HepG2 (cell line): ENCODE data around the gene PLSCR3. TPM values are rescaled to one million over a fixed set of nuclear protein-coding genes. Genes with fewer than 3 reads are reported as not detected.
A peak's percentile ranks its signal among the peaks of the same experiment; 100 is the strongest.

Source experiments
- ARHGAP35 ChIP-seq: sonication (generic); formaldehyde crosslinking; IDR thresholded peaks from 2 replicates; pipeline ENCODE4 v1.9.0; 2022; ENCODE audit warnings: mild to moderate bottlenecking, inconsistent platforms, moderate library complexity, missing genetic modification reagents, borderline replicate concordance
- HES4 ChIP-seq: sonication (generic); formaldehyde crosslinking; IDR thresholded peaks from 2 replicates; pipeline ENCODE4 v1.9.0; 2021; ENCODE audit warnings: mild to moderate bottlenecking, missing genetic modification reagents, borderline replicate concordance
- HNRNPLL ChIP-seq: fragments of 200-400 bp; formaldehyde crosslinking; IDR thresholded peaks from 2 replicates; pipeline ENCODE4 v1.6.1; 2017; ENCODE audit warnings: mild to moderate bottlenecking, low read depth, low read length; ENCODE audit not compliant: poor library complexity, severe bottlenecking
- KLF6 ChIP-seq: IDR thresholded peaks from 2 replicates; pipeline ENCODE4 v1.8.0; 2016; ENCODE audit warnings: missing biosample characterization, missing genetic modification reagents
- RCOR2 ChIP-seq: IDR thresholded peaks from 2 replicates; pipeline ENCODE4 v1.6.1; 2016; ENCODE audit warnings: missing biosample characterization, missing genetic modification reagents
- SNAI1 ChIP-seq: sonication (generic); formaldehyde crosslinking; IDR thresholded peaks from 2 replicates; pipeline ENCODE4 v1.5.0; 2020; ENCODE audit warnings: mild to moderate bottlenecking, missing genetic modification reagents, borderline replicate concordance
- SOX13 ChIP-seq, 3 experiments: fragments of 450-650 bp in 1 of 3; sonication (generic) in 1 of 3; formaldehyde crosslinking in 1 of 3; IDR thresholded peaks in 2 of 3; conservative IDR thresholded peaks in 1 of 3; 2 replicates each; pipeline versions ENCODE4 v1.5.0 to v1.6.1; 2016 to 2020; ENCODE audit warnings: antibody characterized with exemption in 1 of 3, mild to moderate bottlenecking in 1 of 3, missing compliant biosample characterization in 1 of 3, missing genetic modification reagents in 1 of 3, moderate library complexity in 1 of 3
- SP1 ChIP-seq, 2 experiments: fragments of 450-650 bp in 1 of 2; sonication (generic) in 1 of 2; formaldehyde crosslinking in 1 of 2; IDR thresholded peaks; 2 replicates each; pipeline versions ENCODE4 v1.4.0 to v1.6.1; 2016 to 2020; ENCODE audit warnings: missing genetic modification reagents in 1 of 2
- SRSF4 ChIP-seq: fragments of 200-400 bp; formaldehyde crosslinking; IDR thresholded peaks from one replicate; pipeline ENCODE4 v1.6.1; 2018; ENCODE audit warnings: mild to moderate bottlenecking, low read depth, low read length, moderate library complexity; ENCODE audit not compliant: poor library complexity, severe bottlenecking
- SRY ChIP-seq: sonication (generic); formaldehyde crosslinking; IDR thresholded peaks from 2 replicates; pipeline ENCODE4 v1.8.0; 2022; ENCODE audit warnings: mild to moderate bottlenecking, missing genetic modification reagents
- TRIM24 ChIP-seq: sonication (generic); formaldehyde crosslinking; IDR thresholded peaks from 2 replicates; pipeline ENCODE4 v1.8.0; 2022; ENCODE audit warnings: mild to moderate bottlenecking, missing genetic modification reagents
- UBTF ChIP-seq: sonication (generic); formaldehyde crosslinking; IDR thresholded peaks from 2 replicates; pipeline ENCODE4 v1.4.0; 2020; ENCODE audit warnings: mild to moderate bottlenecking, missing genetic modification reagents
- ZNF180 ChIP-seq: sonication (generic); formaldehyde crosslinking; IDR thresholded peaks from 2 replicates; pipeline ENCODE4 v1.4.0; 2020; ENCODE audit warnings: low read depth, missing genetic modification reagents, borderline replicate concordance
- ZNF260 ChIP-seq: sonication (generic); formaldehyde crosslinking; IDR thresholded peaks from 2 replicates; pipeline ENCODE4 v1.4.0; 2020; ENCODE audit warnings: missing genetic modification reagents, low read depth, mild to moderate bottlenecking, borderline replicate concordance
- ZNF343 ChIP-seq: sonication (generic); formaldehyde crosslinking; IDR thresholded peaks from 2 replicates; pipeline ENCODE4 v1.4.0; 2020; ENCODE audit warnings: mild to moderate bottlenecking, missing genetic modification reagents
- ZNF383 ChIP-seq: sonication (generic); formaldehyde crosslinking; IDR thresholded peaks from 2 replicates; pipeline ENCODE4 v1.4.0; 2020; ENCODE audit warnings: missing genetic modification reagents, mild to moderate bottlenecking, borderline replicate concordance
- ZNF552 ChIP-seq: sonication (generic); formaldehyde crosslinking; IDR thresholded peaks from 2 replicates; pipeline ENCODE4 v1.9.0; 2022; ENCODE audit warnings: missing genetic modification reagents, mild to moderate bottlenecking, borderline replicate concordance
- ZNF615 ChIP-seq: sonication (generic); formaldehyde crosslinking; IDR thresholded peaks from 2 replicates; pipeline ENCODE4 v1.5.0; 2020; ENCODE audit warnings: mild to moderate bottlenecking, missing genetic modification reagents, borderline replicate concordance
- ZNF703 ChIP-seq: sonication (generic); formaldehyde crosslinking; IDR thresholded peaks from 2 replicates; pipeline ENCODE4 v1.5.1; 2020; ENCODE audit warnings: missing genetic modification reagents, mild to moderate bottlenecking, moderate library complexity, borderline replicate concordance
- ZNF761 ChIP-seq: sonication (generic); formaldehyde crosslinking; conservative IDR thresholded peaks from 2 replicates; pipeline ENCODE4 v1.4.0; 2020; ENCODE audit warnings: mild to moderate bottlenecking, missing genetic modification reagents
- ZNF777 ChIP-seq: sonication (generic); formaldehyde crosslinking; IDR thresholded peaks from 2 replicates; pipeline ENCODE4 v1.4.0; 2020; ENCODE audit warnings: missing genetic modification reagents
- polyA plus RNA-seq, 8 experiments: library from polyadenylated mRNA; depleted of rRNA in 3 of 8; stranded (reverse) in 7 of 8; unstranded in 1 of 8; fragments of >200 nt; fragmentation: Illumina TruSeq in 4 of 8; extraction: Trizol in 4 of 8; gene quantifications; 2 replicates each; pipeline versions ENCODE4 v1.2.1 to v1.2.3, GENCODE V29; 2011 to 2016; ENCODE audit warnings: low read depth in 4 of 8, missing spikeins in 1 of 8, mixed read lengths in 1 of 8; ENCODE audit not compliant: insufficient read depth in 1 of 8
- total RNA-seq, 5 experiments: library from RNA; depleted of rRNA; stranded (reverse); fragments of >200 nt; fragmentation: Illumina TruSeq; extraction: Trizol; gene quantifications; 2 replicates each; pipeline ENCODE4 v1.2.3, GENCODE V29; 2016; ENCODE audit warnings: low read depth in 1 of 5
- TF ChIP-seq, protein P1 (sequence below): sonication (generic); formaldehyde crosslinking; IDR thresholded peaks from 2 replicates; pipeline ENCODE4 v1.5.1; 2020; ENCODE audit warnings: mild to moderate bottlenecking, missing genetic modification reagents, moderate library complexity
- TF ChIP-seq, protein P2 (sequence below): sonication (generic); formaldehyde crosslinking; IDR thresholded peaks from 2 replicates; pipeline ENCODE4 v1.9.0; 2021; ENCODE audit warnings: missing genetic modification reagents, mild to moderate bottlenecking, borderline replicate concordance

PLSCR3 gene
- total and polyA plus RNA-seq, 2 of the 13 experiments (the other 11 are each of a cell fraction or from before 2014, with no cell fraction given): 5.6 to 6.2 TPM

DNA sequence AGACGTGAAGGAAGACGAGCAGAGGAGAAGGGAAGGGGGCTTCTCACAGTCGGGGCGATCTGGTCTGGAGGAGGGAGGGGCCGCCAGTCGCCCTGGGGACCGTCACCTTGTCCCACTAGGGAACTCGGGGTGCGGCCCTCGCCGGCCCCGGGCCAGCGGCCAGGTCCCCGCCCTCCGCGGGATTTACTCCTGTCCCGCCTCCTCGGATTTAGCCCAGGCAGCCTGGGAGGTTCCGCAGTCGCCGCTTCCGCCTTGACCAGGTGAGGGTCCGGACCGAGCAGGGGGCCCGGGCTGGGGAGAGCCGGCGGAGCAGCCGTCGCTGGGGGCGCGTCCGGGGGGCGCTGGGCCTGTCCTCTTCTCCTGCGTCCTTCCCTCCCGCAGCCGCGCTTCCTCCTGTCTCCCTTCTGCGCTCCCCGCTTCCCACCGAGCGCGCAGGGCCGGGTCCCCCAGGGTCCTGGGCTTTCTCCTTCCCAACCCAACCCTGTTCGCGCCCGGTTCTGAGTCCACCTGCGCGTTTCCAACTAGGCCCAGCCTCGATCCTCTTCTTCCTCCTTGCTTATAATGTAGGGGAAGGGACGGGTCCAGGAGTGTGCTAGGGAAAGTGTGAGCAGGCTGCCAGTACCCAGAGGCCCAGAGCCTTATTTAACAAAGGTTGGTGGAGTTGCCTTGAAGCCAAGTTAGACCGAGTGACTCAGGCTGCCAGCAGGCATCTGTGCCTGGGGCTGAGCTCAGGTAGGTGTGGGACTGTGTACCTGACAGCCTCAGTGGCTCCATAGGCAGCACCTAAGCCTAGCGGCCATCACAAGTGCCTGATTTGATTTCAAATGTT is 13.3 kb downstream of the PLSCR3 start, which contains the start of gene TNK1 (continued):
- peak; percentile 32; the same call in 1 of the 2 replicates for TF ChIP-seq UBTF (CRISPR knock-in tag)
- peak; percentile 56 for TF ChIP-seq HNRNPLL
- no peak for TF ChIP-seq TRIM24 (CRISPR knock-in tag)
- TF ChIP-seq, protein P1, sequence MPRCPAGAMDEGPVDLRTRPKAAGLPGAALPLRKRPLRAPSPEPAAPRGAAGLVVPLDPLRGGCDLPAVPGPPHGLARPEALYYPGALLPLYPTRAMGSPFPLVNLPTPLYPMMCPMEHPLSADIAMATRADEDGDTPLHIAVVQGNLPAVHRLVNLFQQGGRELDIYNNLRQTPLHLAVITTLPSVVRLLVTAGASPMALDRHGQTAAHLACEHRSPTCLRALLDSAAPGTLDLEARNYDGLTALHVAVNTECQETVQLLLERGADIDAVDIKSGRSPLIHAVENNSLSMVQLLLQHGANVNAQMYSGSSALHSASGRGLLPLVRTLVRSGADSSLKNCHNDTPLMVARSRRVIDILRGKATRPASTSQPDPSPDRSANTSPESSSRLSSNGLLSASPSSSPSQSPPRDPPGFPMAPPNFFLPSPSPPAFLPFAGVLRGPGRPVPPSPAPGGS (CRISPR knock-in tag): 0 out of 2 replicates have a peak, but pooled peaks have one; percentile 21
- no peak for TF ChIP-seq SRSF4
- no peak for TF ChIP-seq ZNF703
- no peak for TF ChIP-seq SNAI1 (CRISPR knock-in tag)
- 0 out of 2 replicates have a peak, but pooled peaks have one; percentile 41 for TF ChIP-seq HES4
- TF ChIP-seq RCOR2 (CRISPR knock-in tag): no peak
- 0 out of 2 replicates have a peak, but pooled peaks have one; percentile 40 for TF ChIP-seq KLF6 (CRISPR knock-in tag)
- no peak for TF ChIP-seq ZNF615
- TF ChIP-seq ZNF383 (CRISPR knock-in tag): no peak
- no peak for TF ChIP-seq SRY (CRISPR knock-in tag)
- TF ChIP-seq ZNF777: peak; percentile 69
- no peak for TF ChIP-seq SP1 (IDR thresholded peaks at IDR 0.05)
- no peak; the same call in 1 of the 2 replicates for TF ChIP-seq SP1 (CRISPR knock-in tag; IDR thresholded peaks at IDR 0.05)
- no peak for TF ChIP-seq ZNF260
- TF ChIP-seq ZNF761: no peak
- TF ChIP-seq, protein P2, sequence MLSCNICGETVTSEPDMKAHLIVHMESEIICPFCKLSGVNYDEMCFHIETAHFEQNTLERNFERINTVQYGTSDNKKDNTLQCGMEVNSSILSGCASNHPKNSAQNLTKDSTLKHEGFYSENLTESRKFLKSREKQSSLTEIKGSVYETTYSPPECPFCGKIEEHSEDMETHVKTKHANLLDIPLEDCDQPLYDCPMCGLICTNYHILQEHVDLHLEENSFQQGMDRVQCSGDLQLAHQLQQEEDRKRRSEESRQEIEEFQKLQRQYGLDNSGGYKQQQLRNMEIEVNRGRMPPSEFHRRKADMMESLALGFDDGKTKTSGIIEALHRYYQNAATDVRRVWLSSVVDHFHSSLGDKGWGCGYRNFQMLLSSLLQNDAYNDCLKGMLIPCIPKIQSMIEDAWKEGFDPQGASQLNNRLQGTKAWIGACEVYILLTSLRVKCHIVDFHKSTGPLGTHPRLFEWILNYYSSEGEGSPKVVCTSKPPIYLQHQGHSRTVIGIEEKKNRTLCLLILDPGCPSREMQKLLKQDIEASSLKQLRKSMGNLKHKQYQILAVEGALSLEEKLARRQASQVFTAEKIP (CRISPR knock-in tag): no peak
- no peak for TF ChIP-seq ZNF180 (CRISPR knock-in tag)
- no peak for TF ChIP-seq ARHGAP35
- TF ChIP-seq ZNF552 (CRISPR knock-in tag): no peak
- no peak for TF ChIP-seq SOX13 (IDR thresholded peaks at IDR 0.05)
- no peak for TF ChIP-seq SOX13 (CRISPR knock-in tag; conservative IDR thresholded peaks at IDR 0.05 in 1 of 2, IDR thresholded peaks at IDR 0.05 in 1 of 2)
- peak; percentile 55; the same call in 1 of the 2 replicates for TF ChIP-seq ZNF343 (CRISPR knock-in tag)
